GM11168 (cell line): ENCODE results near the gene SH2D7.

ENCODE experiments used
- in situ Hi-C: fragments of 300-500 bp; cut with MboI; formaldehyde crosslinking; loops from one replicate; pipeline ENCODE4 v1.12.0; 2022; ENCODE audit warnings: low sequenced_read_pairs; ENCODE audit not compliant: unreplicated experiment

Gene SH2D7

GRCh38 chr15:78059110-78059839 lies 33.1 kb upstream of the SH2D7 start:
- in situ Hi-C loops = no loop called here

GRCh38 chr15:78060232-78060631 lies 32.1 kb upstream of the SH2D7 start:
- in situ Hi-C loops = no loop called here

GRCh38 chr15:78061963-78062427 lies 30.4 kb upstream of the SH2D7 start:
- in situ Hi-C loops = no loop called here

GRCh38 chr15:78063217-78063616 lies 29.1 kb upstream of the SH2D7 start:
- in situ Hi-C loops = no loop called here

GRCh38 chr15:78063970-78064385 lies 28.4 kb upstream of the SH2D7 start:
- in situ Hi-C loops = no loop called here

GRCh38 chr15:78064544-78064943 lies 27.8 kb upstream of the SH2D7 start:
- in situ Hi-C loops = no loop called here

- in situ Hi-C loops = no loop called here
These were observed 27.0 kb upstream of the SH2D7 start for GRCh38 chr15:78065284-78065872.

- in situ Hi-C loops = no loop called here
These were observed 26.1 kb upstream of the SH2D7 start for GRCh38 chr15:78065973-78066946.

GRCh38 chr15:78067328-78068228 lies 24.8 kb upstream of the SH2D7 start:
- in situ Hi-C loops = no loop called here

- in situ Hi-C loops = no loop called here
These were observed 23.3 kb upstream of the SH2D7 start for GRCh38 chr15:78069052-78069414.

- in situ Hi-C loops = no loop called here
These were observed 22.8 kb upstream of the SH2D7 start for GRCh38 chr15:78069462-78070029.

- in situ Hi-C loops = no loop called here
These were observed 22.2 kb upstream of the SH2D7 start for GRCh38 chr15:78070049-78070700.

GRCh38 chr15:78071383-78071782 lies 21.0 kb upstream of the SH2D7 start:
- in situ Hi-C loops = no loop called here

GRCh38 chr15:78072080-78072892 lies 20.1 kb upstream of the SH2D7 start:
- in situ Hi-C loops = no loop called here

- in situ Hi-C loops = no loop called here
These were observed 19.1 kb upstream of the SH2D7 start for GRCh38 chr15:78073046-78073787.

- in situ Hi-C loops = no loop called here
These were observed 16.7 kb upstream of the SH2D7 start for GRCh38 chr15:78075490-78076230.
